ENCODE data around the gene CXCL14.

- TF ChIP-seq, protein P1, sequence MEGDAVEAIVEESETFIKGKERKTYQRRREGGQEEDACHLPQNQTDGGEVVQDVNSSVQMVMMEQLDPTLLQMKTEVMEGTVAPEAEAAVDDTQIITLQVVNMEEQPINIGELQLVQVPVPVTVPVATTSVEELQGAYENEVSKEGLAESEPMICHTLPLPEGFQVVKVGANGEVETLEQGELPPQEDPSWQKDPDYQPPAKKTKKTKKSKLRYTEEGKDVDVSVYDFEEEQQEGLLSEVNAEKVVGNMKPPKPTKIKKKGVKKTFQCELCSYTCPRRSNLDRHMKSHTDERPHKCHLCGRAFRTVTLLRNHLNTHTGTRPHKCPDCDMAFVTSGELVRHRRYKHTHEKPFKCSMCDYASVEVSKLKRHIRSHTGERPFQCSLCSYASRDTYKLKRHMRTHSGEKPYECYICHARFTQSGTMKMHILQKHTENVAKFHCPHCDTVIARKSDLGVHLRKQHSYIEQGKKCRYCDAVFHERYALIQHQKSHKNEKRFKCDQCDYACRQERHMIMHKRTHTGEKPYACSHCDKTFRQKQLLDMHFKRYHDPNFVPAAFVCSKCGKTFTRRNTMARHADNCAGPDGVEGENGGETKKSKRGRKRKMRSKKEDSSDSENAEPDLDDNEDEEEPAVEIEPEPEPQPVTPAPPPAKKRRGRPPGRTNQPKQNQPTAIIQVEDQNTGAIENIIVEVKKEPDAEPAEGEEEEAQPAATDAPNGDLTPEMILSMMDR (IDR thresholded peaks at IDR 0.05): no peak
- TF ChIP-seq POLR2A (IDR thresholded peaks at IDR 0.05): no peak
Measured at GRCh38 chr5:135533334-135533733, 45.5 kb downstream of the CXCL14 start.
